ENCODE results near the gene DMBT1.

GRCh38 chr10:122519873-122520272 lies 40.7 kb upstream of the DMBT1 start:
- TF ChIP-seq CTCF (IDR thresholded peaks at IDR 0.05; ENCODE audit: low read depth, low read length, missing input control) (no peak), SP1 (IDR thresholded peaks at IDR 0.05) (no peak), MAX (IDR thresholded peaks at IDR 0.05) (no peak), FOXA1 (IDR thresholded peaks at IDR 0.05) (no peak), ATF3 (IDR thresholded peaks at IDR 0.05) (no peak), ZBTB33 (IDR thresholded peaks at IDR 0.05) (no peak), JUND (IDR thresholded peaks at IDR 0.05) (no peak), TAF1 (conservative IDR thresholded peaks at IDR 0.05) (no peak), GABPA (IDR thresholded peaks at IDR 0.05 in 1 of 2, conservative IDR thresholded peaks at IDR 0.05 in 1 of 2) (no peak), EGR1 (IDR thresholded peaks at IDR 0.05; ENCODE audit: low read depth in 2 of 2) (no peak), RAD21 (IDR thresholded peaks at IDR 0.05) (no peak)

Measured in liver (tissue), 3 donors.